Activated CD8-positive, alpha-beta memory T cell treated with anti-CD3 and anti-CD28 coated beads, Interleukin-2, amount 10 ng/mL, durations not matched to agents 7 days and 5 days (primary cell): Measurements from ENCODE around the gene SCAI. TPM values are rescaled to one million over a fixed set of nuclear protein-coding genes. Genes with fewer than 3 reads are reported as not detected.

ENCODE experiments used
- ATAC-seq: fragments of 150-1000 bp; cut with Tn5 transposase; one replicate; pipeline ENCODE4 v1.10.0; 2021; ENCODE audit warnings: moderate library complexity
- CTCF ChIA-PET: fragments of 350-600 bp; sonication (Branson Sonifier 250); formaldehyde crosslinking; loops from one replicate; lab custom pipeline; 2021; ENCODE audit warnings: antibody characterized with exemption; lab: Charles Lee
- DNase-seq: peaks from one replicate; pipeline ENCODE4 v3.0.0-alpha.2; 2020
- H3K27ac Mint-ChIP-seq: one replicate; pipeline ENCODE4 v1.8.0; 2021; ENCODE audit warnings: mild to moderate bottlenecking, mixed read lengths
- H3K27me3 Mint-ChIP-seq: one replicate; pipeline ENCODE4 v1.8.0; 2021; ENCODE audit warnings: mixed read lengths
- H3K36me3 Mint-ChIP-seq: one replicate; pipeline ENCODE4 v1.8.0; 2021; ENCODE audit warnings: mild to moderate bottlenecking, mixed read lengths
- H3K4me1 Mint-ChIP-seq: one replicate; pipeline ENCODE4 v1.8.0; 2021; ENCODE audit warnings: mixed read lengths
- H3K4me3 Mint-ChIP-seq: one replicate; pipeline ENCODE4 v1.8.0; 2021; ENCODE audit warnings: mild to moderate bottlenecking, moderate library complexity, mixed read lengths
- H3K9me3 Mint-ChIP-seq: one replicate; pipeline ENCODE4 v1.8.0; 2022; ENCODE audit warnings: low read depth, mixed read lengths
- total RNA-seq, 2 experiments: library from RNA; stranded (reverse); gene quantifications; one replicate each; pipeline ENCODE4 v1.2.3, GENCODE V29; 2021

The SCAI gene
- total RNA-seq, 2 experiments from 2014 or later, result 9.4 to 13.7 TPM

- DNase-seq, result no peak
- Mint-ChIP-seq H3K27ac (no peak overlapping the region), H3K9me3 (no peaks in the 10 kb centered on the region), H3K4me3 (no peak overlapping the region), H3K27me3 (no peaks in the 10 kb centered on the region), H3K36me3 (peaks cover 16% of the 10 kb centered on the region), H3K4me1 (no peaks in the 10 kb centered on the region)
- CTCF ChIA-PET, result interaction anchor here (0.8 to 2.7 kb wide), 8 partner anchors 21 to 250 kb away, joined by 3 to 24 read pairs (median 6); partner anchors contain the start of genes NR6A1 and WDR38
- ATAC-seq, result no peak
These were observed 249.1 kb downstream of the SCAI start for GRCh38 chr9:124894035-124894740.

Other genes with a start within 250 kb of the SCAI start
- 10 to 100 TPM; 13.5 to 19.0 TPM for gene GOLGA1, start 202.4 kb downstream of the SCAI start, total RNA-seq
- 10 to 100 TPM; 40.8 to 50.3 TPM for gene PPP6C, start 46.3 kb upstream of the SCAI start, total RNA-seq
- 10 to 100 TPM; 14.3 to 16.9 TPM for gene RABEPK, start 57.0 kb upstream of the SCAI start, total RNA-seq
- 100 to 1,000 TPM; 116 to 185 TPM for gene HSPA5, start 97.8 kb upstream of the SCAI start, total RNA-seq
- gene GAPVD1, start 118.3 kb upstream of the SCAI start, total RNA-seq, result 10 to 100 TPM; 53.4 to 54.2 TPM